ENCODE data around the gene LAMB4. TPM values are rescaled to one million over a fixed set of nuclear protein-coding genes. Genes with fewer than 3 reads are reported as not detected.
A peak's percentile ranks its signal among the peaks of the same experiment; 100 is the strongest.

Gene LAMB4
- total and polyA plus RNA-seq, 2 experiments from 2014 or later = 0.16 TPM; not detected in 1

- Histone ChIP-seq H3K27ac (no peak overlapping the region), H3K4me2 (ENCODE audit: unreplicated experiment) (no peak overlapping the region), H3K36me3 (ENCODE audit: low read depth) (no peaks in the 10 kb centered on the region), H3K9me3 (ENCODE audit: low read depth) (no peaks in the 10 kb centered on the region), H3K27me3 (replicated peaks; ENCODE audit: insufficient read depth) (no peaks in the 10 kb centered on the region), H3K9ac (no peak overlapping the region), H3K9me2 (ENCODE audit: insufficient read depth) (no peaks in the 10 kb centered on the region), H4K20me1 (ENCODE audit: insufficient read depth) (no peaks in the 10 kb centered on the region), H3F3A (ENCODE audit: insufficient read depth) (no peaks in the 10 kb centered on the region), H3K4me3 (no peak overlapping the region), H2AFZ (no peak overlapping the region), H3K4me1 (ENCODE audit: insufficient read depth) (no peaks in the 10 kb centered on the region), H3K79me2 (ENCODE audit: insufficient read depth) (no peaks in the 10 kb centered on the region)
- in situ Hi-C loops (cut with MboI) = loop anchor here (25.0 kb wide), 1 partner anchor 392 kb away; the partner anchor contains the start of gene CBLL1
- TF ChIP-seq EZH2phosphoT487 (IDR thresholded peaks at IDR 0.05; ENCODE audit: insufficient read depth, low read depth) (no peak), EZH2 (IDR thresholded peaks at IDR 0.05; ENCODE audit: insufficient read depth, poor library complexity, severe bottlenecking) (no peak)
- no peak for DNase-seq
- WGBS, 2 experiments (ENCODE audit: low coverage in 1 of 2, low lambda C conversion rate in 2 of 2, missing lambda C conversion rate in 2 of 2) = 85 to 86% methylated on average over 7 of the region's 7 CpGs
Observed at GRCh38 chr7:108129018-108129965, 869 bp downstream of the LAMB4 start.

- no peak overlapping the region for H3K4me2 ChIP-seq (ENCODE audit: unreplicated experiment)
- in situ Hi-C loops (cut with MboI) = loop anchor here (25.0 kb wide), 1 partner anchor 391 kb away; the partner anchor contains the start of gene CBLL1
- H3K4me3 ChIP-seq = no peak overlapping the region
- no peaks in the 10 kb centered on the region for H3F3A ChIP-seq (ENCODE audit: insufficient read depth)
- DNase-seq = no peak
- no peaks in the 10 kb centered on the region for H3K27me3 ChIP-seq (replicated peaks; ENCODE audit: insufficient read depth)
- H3K4me1 ChIP-seq (ENCODE audit: insufficient read depth) = no peaks in the 10 kb centered on the region
- H2AFZ ChIP-seq = no peak overlapping the region
- no peaks in the 10 kb centered on the region for H3K36me3 ChIP-seq (ENCODE audit: low read depth)
- 90 to 92% methylated on average over 3 of the region's 3 CpGs for WGBS, 2 experiments (ENCODE audit: low coverage in 1 of 2, low lambda C conversion rate in 2 of 2, missing lambda C conversion rate in 2 of 2)
- H3K27ac ChIP-seq = no peak overlapping the region
- no peak overlapping the region for H3K9ac ChIP-seq
- TF ChIP-seq EZH2phosphoT487 (IDR thresholded peaks at IDR 0.05; ENCODE audit: insufficient read depth, low read depth) = no peak
- TF ChIP-seq EZH2 (IDR thresholded peaks at IDR 0.05; ENCODE audit: insufficient read depth, poor library complexity, severe bottlenecking) = no peak
- H3K79me2 ChIP-seq (ENCODE audit: insufficient read depth) = no peaks in the 10 kb centered on the region
- no peaks in the 10 kb centered on the region for H3K9me3 ChIP-seq (ENCODE audit: low read depth)
- no peaks in the 10 kb centered on the region for H3K9me2 ChIP-seq (ENCODE audit: insufficient read depth)
- H4K20me1 ChIP-seq (ENCODE audit: insufficient read depth) = no peaks in the 10 kb centered on the region
Observed at GRCh38 chr7:108128514-108128913, 1.6 kb downstream of the LAMB4 start.

GRCh38 chr7:108127461-108127860 lies 2.7 kb downstream of the LAMB4 start:
- TF ChIP-seq EZH2phosphoT487 (IDR thresholded peaks at IDR 0.05; ENCODE audit: insufficient read depth, low read depth) = no peak
- no peak for TF ChIP-seq EZH2 (IDR thresholded peaks at IDR 0.05; ENCODE audit: insufficient read depth, poor library complexity, severe bottlenecking)
- no peak overlapping the region for H3K27ac ChIP-seq
- no peaks in the 10 kb centered on the region for H3K9me2 ChIP-seq (ENCODE audit: insufficient read depth)
- H3F3A ChIP-seq (ENCODE audit: insufficient read depth) = no peaks in the 10 kb centered on the region
- H3K36me3 ChIP-seq (ENCODE audit: low read depth) = no peaks in the 10 kb centered on the region
- H3K79me2 ChIP-seq (ENCODE audit: insufficient read depth) = no peaks in the 10 kb centered on the region
- no peak overlapping the region for H3K4me3 ChIP-seq
- no peak overlapping the region for H3K4me2 ChIP-seq (ENCODE audit: unreplicated experiment)
- H3K9me3 ChIP-seq (ENCODE audit: low read depth) = no peaks in the 10 kb centered on the region
- H3K27me3 ChIP-seq (replicated peaks; ENCODE audit: insufficient read depth) = no peaks in the 10 kb centered on the region
- H4K20me1 ChIP-seq (ENCODE audit: insufficient read depth) = no peaks in the 10 kb centered on the region
- no peak for DNase-seq
- no peak overlapping the region for H3K9ac ChIP-seq
- no peak overlapping the region for H2AFZ ChIP-seq
- in situ Hi-C loops (cut with MboI) = loop anchor here (25.0 kb wide), 1 partner anchor 390 kb away; the partner anchor contains the start of gene CBLL1
- WGBS, 2 experiments (ENCODE audit: low coverage in 1 of 2, low lambda C conversion rate in 2 of 2, missing lambda C conversion rate in 2 of 2) = 73% methylated on average over 5 of the region's 5 CpGs
- no peaks in the 10 kb centered on the region for H3K4me1 ChIP-seq (ENCODE audit: insufficient read depth)

GRCh38 chr7:108124820-108125219 lies 5.3 kb downstream of the LAMB4 start:
- no peak overlapping the region for H3K27ac ChIP-seq
- 81 to 91% methylated on average over 3 of the region's 3 CpGs for WGBS, 2 experiments (ENCODE audit: low coverage in 1 of 2, low lambda C conversion rate in 2 of 2, missing lambda C conversion rate in 2 of 2)
- no peaks in the 10 kb centered on the region for H3K27me3 ChIP-seq (replicated peaks; ENCODE audit: insufficient read depth)
- no peaks in the 10 kb centered on the region for H3K36me3 ChIP-seq (ENCODE audit: low read depth)
- no peak overlapping the region for H3K9ac ChIP-seq
- H2AFZ ChIP-seq = no peak overlapping the region
- peak; percentile 60 for DNase-seq
- H3K79me2 ChIP-seq (ENCODE audit: insufficient read depth) = no peaks in the 10 kb centered on the region
- in situ Hi-C loops (cut with MboI) = loop anchor here (25.0 kb wide), 1 partner anchor 388 kb away; the partner anchor contains the start of gene CBLL1
- H3K4me3 ChIP-seq = no peak overlapping the region
- H3K4me1 ChIP-seq (ENCODE audit: insufficient read depth) = no peaks in the 10 kb centered on the region
- no peak overlapping the region for H3K4me2 ChIP-seq (ENCODE audit: unreplicated experiment)
- no peaks in the 10 kb centered on the region for H3K9me2 ChIP-seq (ENCODE audit: insufficient read depth)
- H3F3A ChIP-seq (ENCODE audit: insufficient read depth) = no peaks in the 10 kb centered on the region
- H4K20me1 ChIP-seq (ENCODE audit: insufficient read depth) = no peaks in the 10 kb centered on the region
- TF ChIP-seq EZH2 (IDR thresholded peaks at IDR 0.05; ENCODE audit: insufficient read depth, poor library complexity, severe bottlenecking) (no peak), EZH2phosphoT487 (IDR thresholded peaks at IDR 0.05; ENCODE audit: insufficient read depth, low read depth) (no peak)
- no peaks in the 10 kb centered on the region for H3K9me3 ChIP-seq (ENCODE audit: low read depth)

All from GM23248 (cell line).